Fibroblast of skin of left biceps (primary cell): ENCODE data around the gene TEKT2.

Source experiments
- DNase-seq, 2 experiments: peaks; one replicate each; pipeline ENCODE4 v3.0.0-alpha.2; 2013; ENCODE audit warnings: low read depth in 2 of 2

Gene TEKT2

DNA sequence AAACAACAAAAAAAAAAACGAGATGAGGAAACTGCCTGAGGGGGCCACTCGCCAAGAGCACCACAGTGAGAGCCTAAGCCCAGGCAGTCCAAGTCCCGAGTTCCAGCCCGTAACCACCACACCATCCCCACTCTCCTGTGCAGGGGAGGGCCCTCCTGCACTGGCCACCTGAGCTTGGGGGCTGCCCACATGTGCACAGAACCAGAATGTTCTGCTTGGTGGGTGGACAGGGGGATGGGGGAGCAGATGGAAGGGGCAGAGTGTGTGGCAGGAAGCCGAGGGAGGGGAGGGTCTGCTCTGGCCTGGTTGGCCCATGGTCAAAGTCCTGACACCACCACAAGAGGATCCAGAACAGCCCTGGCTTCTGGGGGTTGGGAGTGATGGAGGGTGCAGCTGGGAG is 22.4 kb downstream of the TEKT2 start:
- DNase-seq: no peak

DNA sequence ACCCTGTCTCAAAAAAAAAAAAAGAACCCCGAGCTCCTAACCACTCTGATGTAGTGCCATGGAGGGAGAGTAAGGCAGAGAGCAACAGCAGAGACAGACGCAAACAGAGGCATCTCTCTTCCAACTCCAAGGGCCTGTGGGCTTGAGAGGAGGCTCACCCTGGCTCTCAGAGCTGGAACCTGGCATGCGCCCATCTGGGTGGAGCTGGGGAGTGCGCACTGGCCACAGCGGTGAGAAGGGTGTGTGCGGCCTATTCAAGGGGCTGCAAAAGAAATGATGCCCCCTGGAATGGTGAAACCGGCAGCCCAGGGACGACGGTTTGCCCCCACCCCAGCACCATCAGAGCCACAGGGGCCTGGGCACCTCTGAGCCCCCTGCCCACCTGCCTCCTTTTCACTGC is 23.5 kb downstream of the TEKT2 start:
- no peak for DNase-seq

DNA sequence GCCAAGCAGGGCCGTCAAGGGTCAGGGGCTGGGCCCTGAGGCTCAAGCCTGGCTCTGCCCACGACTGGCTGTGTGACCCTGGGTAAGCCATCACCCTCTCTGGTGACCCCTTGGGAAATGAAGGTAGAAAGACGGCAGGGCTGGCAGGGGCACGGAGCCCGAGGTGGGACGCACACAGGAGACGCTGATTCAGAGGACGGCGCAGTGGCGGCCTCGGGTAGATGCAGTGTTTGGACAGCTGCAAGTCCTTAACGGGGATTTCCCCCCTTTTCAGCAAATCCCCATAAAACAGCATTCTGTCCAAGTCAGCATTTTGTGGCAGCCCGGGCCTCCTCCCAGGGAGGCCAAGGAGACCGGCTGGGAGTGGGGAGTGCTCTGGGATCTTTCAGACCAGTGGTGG is 24.4 kb downstream of the TEKT2 start:
- no peak for DNase-seq

DNA sequence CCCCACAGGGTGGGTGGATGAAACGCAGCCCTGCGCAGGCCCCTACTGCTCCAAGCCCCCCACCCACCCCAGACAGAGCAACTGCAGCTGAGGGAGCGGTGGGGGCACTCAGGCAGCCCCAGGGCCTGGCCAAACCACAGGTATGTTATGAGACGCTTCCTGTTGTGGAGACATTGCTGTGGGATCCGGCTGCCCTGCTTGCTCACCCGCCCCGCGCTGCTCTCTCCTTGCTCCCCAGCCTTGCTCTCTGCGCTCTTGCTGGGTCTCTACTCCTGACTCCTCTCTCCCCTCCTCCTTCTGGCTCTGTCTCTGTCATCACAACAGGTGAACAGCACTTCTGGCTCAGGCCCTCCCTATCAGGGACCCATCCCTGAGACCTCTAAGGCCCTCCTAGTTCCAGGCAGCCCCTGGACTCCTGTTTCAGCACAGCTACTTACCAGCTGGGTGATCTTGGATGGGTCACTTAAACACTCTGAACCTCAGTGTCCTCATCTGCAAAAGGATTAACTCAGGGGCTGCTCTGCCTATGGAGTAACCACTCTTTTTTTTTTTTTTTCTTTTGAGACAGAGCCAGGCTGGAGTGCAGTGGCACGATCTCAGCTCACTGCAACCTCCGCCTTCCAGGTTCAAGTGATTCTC is 25.3 kb downstream of the TEKT2 start:
- peak in 1 of 2 experiments; percentile 45 for DNase-seq

DNA sequence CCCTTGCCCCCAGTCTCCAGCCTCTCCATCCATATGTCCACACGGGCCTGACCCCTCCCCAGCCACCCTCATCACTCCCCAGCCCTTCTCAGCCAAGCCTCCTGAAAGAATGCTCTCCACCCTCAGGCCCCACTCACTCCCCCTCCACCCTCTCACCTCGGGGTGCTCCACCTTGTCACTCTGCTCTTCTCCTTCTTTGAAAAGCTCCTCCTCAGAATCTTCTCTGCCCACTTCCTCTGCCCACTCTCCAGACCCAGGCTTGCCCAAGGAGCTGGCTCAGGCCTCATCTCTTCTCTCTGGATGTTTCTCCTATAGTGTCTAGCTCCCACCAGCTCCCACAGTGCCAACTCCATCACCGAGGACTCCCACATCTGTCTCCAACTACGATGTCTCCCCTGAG is 27.3 kb downstream of the TEKT2 start:
- DNase-seq: no peak

DNA sequence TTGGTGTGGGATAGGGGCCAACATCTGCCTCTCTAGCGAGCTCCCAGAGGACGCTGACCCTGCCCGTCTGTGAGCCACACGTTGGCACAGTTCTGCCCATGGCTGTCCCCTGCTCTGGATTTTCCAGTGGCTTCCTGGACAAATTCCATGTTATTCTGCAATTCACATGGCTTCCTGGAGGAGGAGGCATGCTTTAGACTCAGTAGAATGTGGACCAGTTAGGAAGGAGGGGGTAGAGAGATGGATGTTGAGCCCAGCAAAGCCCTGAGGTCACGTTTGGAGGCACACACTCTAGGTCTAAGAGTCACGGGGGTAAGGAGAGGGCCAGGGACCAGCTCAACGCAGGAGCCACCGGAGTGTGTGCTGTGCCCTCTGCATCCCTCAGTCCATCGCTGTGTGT is 28.9 kb downstream of the TEKT2 start:
- DNase-seq: no peak

DNA sequence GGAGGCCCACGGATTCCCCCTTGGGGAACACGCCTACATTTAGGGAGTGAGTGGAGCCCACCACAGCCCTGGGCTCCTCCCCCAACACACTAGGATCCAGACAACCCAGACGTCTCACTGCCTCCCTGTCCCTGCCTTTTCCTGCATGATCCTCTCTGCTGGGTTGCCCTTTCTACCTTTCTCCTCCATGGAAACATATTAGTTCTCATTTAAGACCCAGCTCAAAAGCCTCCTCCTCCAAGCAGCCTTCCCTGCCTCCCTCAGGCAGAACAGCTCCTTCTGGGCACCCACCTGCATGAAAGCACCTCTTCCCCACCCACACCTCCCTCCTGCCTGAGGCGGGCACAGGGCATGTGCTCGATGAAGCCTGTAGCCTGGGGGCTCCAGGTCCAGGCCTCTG is 30.5 kb downstream of the TEKT2 start:
- DNase-seq: no peak

DNA sequence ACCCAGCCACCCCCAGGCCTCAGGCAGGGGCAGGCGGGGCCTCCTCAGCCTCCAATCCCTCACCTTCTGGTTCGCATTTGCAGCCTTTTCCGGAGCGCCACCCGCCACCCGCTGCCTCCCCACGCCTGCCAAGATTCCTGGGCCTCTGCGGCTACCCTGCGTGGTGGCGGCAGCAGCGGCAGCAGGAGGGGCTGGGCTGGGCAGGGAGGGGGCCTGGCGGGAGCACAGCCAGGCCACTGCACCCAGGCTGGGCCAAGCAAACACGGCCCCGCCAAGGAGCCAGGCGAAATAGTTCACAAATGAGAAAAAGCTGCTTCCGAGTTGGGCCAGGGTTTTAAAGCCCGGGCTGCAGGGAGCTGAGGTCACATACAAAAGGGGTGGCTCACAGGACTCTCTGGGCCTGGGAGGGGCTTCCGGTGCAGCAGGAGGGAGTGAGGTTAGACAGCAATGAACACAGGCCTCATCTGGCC is 31.3 kb downstream of the TEKT2 start:
- peak; percentile 47 to 50 for DNase-seq

DNA sequence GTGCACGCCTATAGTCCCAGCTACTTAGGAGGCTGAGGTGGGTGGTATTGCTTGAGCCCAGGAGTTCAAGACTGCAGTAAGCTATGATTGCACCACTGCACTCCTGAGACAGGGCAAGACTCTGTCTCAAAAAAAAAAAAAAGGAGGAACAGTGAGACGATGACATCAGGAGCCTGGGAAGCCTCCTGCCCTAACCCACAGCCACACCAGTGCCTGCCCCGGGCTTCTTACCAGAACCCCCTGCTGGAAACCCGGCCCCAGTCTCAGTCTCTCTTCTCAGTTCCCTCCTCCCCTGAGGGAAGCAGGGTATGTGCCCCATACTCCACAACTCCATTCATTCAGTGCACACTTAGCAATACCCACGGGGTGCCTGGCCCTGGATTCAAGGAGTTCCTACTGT is 32.0 kb downstream of the TEKT2 start:
- DNase-seq: no peak

DNA sequence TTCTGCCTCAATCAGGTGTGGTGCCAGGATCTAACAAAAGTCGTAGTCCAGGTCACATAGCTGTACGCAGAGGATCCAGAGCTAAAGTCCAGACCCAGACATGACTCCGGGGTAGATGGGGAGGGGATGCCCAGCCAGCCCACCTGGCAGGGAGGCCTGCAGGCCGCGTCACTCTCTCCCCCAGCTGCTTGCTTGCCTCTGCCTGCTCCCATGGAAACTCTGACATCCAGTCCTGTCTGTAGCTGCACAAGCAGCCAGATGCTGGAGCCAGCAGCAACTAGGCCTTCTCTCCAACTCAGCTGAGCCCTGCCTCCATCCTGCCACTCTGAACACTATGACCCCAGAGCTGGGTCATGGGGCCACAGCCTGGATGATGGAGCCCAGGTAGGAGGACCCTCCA is 33.0 kb downstream of the TEKT2 start:
- DNase-seq: no peak

DNA sequence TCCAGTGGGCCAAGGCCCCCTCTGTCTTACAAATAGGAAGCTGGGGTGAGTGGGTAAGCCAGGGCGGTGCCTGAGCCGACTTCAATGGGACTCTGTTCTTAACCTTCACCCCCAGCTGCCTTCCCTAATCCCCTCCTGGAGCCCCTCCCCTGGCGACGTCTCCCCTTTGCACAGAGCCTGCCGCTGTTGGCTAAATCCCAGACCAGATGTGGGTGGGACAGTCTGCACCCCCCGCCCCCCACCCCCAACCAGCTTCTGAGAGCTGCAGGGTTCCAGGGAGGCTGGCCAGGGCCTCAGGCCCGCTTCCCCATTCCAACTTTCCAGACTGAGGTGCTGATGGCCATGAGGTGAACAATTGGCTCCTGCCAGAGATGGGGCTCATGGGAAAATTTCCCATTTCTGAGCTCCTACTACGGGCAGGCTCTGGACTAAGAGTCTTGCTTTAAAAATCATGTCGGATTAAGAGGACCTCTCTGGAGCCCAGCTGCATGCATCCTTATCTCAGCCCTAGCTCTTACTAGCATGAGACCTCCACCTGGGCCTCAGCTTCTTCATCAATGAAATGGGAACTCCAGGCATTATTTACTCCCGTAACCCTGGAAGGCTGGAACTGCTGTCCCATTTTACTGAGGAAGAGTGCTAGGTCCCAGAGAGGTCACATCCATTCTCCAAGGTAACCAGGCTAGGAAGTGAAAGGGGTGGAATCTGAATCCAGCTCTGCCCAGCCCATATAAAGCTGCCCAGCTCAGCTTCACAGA is 34.7 kb downstream of the TEKT2 start:
- DNase-seq: no peak

DNA sequence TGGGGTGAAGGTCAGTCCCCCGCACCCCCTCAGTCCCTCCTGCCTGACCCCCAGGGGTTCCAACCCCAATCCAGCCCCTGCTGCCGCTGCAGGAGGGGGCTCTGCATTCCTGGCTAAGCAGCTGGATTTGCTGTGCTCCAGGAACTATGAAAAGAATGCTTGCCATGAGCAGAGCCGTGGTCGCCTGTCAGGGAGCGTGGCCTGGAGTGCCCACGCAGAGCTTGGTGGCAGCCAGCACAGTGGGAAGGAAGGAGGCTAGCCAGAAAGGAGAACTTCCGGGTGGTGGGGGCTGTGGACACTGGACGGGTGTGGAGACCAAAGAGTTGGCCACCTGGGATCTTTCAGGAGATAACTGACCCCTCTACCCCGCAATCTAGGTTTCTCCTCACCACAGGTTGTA is 35.6 kb downstream of the TEKT2 start:
- DNase-seq: no peak

DNA sequence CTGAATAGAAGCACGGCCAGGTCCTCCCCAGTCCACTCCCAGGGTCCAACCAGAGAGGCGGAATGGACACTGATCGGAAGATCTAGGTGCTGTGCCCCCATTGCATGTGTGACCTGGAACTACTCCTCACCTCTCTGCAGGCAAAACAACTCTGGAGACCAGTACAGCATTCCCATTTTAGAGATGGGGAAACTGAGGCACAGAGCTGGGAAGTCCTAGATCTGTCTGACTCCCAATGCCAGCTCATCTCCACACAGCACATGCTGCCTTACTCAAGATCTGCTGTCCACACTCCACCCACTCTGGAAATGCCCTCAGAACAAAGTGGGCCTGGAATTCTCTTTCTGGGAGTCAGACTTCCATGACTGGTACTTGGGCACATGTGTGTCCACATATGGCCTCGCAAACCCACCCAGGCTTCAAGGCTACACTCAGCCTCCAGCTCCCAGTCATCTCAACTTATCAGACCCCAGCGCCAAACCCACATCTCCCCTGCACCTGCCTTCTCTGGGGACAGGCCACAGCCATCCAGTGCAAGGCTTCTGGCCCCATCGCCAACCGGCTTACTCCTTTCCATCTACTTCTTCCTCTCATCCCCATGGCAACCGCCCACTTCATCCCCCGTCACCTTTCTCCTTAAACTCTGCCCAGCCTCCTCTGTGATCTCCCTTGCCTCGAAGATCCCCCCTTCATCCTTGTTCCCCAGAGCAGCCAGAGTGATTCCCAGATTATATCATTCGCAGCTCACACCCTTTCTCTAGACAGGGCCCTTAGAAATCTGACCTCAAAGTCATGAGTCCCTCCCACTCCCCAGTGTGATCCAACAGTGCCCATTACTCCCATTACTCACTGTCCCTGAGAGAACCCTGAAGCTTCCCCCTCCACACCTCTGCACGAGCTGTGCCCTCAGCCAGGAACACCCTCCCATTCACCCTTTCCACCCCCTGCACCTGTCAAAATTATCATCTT is 38.5 kb downstream of the TEKT2 start:
- DNase-seq: no peak

DNA sequence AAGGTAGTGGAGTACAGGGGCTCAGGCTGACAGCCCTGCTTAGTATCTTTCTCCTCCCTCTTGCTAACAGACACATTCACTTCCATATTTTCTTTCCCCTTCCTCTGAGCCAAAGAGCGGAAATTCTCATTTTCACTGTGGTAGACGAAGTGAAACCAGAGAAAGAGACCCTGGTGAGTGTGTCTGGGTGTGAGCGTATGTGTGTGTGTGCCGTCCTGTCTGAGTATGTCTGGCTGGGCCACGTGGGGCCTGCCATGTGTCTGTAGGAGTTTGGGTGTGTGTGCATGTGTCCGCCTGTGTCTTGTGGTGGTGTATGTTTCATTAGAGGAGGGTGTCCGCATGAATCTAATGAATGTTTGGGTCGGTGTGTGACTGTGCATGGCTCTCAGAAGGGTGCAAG is 39.5 kb downstream of the TEKT2 start:
- no peak for DNase-seq

DNA sequence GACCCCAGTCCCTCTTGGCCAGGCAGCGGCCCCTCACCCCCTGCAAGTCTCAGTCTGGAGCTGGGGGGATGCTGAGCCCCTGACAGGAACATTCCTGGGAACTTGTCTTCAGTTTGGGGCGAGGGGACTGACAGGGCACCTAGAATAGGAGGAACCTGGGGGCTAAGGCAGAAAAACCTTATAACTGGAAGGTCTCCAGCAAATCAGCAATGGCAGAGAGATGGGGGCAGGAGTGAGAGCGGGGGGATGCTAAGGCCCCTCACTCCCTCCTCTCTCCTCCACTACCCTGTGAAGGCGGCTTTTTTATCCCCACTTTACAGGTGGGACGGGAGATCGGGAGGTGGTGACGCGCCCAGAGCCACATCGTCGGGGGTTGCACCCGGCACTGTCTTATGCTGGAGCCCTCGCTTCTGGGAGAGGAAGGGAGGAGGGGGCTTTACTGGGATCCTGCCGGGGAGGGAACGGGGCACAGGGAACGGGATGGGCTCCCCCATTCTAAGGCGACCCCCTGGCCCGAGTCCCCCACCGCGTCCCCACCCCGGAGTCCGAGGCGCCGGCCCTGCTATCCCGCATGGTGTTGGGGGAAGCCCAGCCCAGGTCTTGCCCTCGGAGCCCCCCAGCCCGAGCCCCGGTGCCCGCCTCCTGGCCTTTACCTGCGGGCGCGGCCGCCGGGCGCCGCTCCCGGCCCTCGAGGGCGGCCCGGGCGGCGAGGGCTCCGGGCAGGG is 40.7 kb downstream of the TEKT2 start:
- DNase-seq: no peak

DNA sequence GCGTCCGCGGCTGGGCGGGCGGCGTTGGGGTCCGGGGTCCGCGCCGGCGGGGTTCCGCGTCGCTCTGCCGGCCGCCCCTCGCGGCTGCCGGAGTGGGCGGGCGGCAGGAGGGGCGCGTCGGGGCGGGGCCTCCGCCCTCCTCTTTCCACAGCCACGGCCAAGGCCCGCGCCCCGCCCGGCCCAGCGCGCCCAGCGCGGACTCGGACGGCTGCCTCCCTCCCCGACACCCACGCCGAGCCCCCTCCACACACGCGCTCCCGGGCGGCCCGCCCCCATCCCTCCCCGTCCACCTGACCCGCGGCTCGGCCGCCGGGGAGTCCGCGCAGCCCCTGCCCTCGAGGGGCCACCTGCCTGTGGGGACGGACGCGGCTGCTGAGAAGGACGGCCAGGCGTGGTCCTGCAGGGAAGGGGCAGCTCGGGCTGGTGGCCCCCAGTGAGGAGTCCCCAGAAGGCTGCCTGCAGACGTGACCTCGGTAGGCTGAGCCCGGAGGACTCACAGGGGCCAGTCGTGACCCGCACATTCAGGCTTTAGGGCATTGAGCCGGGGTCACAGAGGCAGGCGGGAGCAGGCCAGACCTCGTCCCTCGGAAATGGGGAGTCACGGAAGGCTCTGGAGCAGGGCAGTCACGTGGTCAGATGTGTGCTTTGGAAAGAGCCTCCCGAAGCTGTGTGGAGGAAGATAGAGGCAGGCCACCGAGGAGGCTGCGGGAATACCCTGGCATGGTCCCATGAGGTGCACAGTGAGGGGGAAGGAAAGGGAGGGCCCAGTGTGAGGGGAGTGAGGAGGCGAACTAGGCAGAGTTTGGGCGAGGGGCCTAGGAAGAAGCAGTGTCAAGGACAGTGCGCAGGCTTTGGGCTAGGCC is 41.5 kb downstream of the TEKT2 start, which contains the start of gene COL8A2:
COL8A2 (minus strand) TSS at position 94 of the 863 bp plus-strand sequence. CDS start 24,980 bp downstream, outside the sequence.
- no peak for DNase-seq

DNA sequence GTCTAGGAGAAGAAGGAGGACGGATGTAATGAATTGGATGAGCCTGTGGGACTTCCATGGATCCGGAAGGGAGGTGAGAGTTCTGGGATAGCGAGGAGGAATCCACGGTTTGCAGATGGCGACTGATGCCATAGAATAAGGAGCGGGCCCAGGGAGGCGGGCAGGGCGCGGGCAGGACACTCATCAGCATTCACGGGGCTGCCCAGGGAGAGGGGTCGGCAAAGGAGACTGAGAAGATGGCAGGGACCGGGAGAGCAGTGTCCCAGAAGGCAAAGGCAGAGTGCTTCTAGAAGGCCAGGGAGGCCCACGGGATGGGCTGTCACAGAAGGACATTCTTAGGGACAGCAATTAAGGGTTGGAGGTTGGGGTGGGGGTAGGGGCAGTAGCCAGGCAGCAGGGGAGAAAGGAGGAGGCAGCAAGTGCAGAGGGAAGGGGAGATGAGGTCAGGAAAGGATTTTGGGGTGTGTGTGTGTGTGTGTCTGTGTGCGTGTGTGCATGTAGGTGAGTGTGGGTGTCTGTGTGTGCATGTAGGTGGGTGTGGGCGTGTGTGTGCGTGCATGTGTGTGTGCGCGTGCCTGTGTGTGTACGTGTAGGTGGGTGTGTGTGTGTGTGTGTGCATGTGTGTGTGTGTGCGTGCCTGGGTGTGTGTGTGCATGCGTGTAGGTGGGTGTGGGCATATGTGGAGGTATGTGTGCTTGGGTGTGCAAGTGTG is 42.3 kb downstream of the TEKT2 start:
- DNase-seq: no peak

DNA sequence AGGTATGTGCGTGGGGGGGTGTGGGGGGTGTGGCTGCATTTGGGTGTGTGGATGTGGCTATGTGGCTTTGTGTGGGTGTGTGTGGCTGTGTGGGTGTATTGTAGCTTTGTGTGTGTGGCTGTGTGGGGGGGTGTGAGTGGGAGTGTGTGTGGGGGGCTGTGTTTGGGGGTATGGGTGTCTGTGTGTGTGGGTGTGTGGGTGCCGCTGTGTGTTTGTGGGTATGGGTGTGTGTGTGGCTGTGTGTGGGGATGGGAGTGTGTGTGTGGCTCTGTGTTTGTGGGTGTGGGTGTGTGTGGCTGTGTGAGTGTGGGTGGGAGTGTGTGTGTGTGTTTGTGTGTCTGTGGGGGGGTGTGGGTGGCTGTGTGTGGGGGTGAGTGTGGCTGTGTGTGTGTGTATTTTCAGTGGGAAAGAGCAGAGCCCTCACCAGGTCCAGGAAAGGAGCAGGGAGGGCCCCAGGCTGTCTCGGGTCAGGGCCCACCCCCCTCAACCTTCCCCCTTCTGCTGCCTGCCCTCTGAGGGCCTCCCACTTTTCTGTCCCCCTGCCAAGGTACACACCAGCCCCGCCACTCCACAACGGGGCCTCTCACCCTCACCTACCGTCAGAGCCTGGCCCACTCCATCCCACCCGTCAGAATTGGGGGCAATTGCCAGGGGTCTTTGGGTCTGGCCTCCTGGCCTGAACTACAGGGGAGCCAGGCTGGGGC is 43.1 kb downstream of the TEKT2 start:
- DNase-seq: no peak
